ENCODE data around the gene GIMD1. TPM values are rescaled to one million over a fixed set of nuclear protein-coding genes. Genes with fewer than 3 reads are reported as not detected.

The GIMD1 gene
- total and polyA plus RNA-seq, 2 experiments from 2014 or later = not detected

DNA sequence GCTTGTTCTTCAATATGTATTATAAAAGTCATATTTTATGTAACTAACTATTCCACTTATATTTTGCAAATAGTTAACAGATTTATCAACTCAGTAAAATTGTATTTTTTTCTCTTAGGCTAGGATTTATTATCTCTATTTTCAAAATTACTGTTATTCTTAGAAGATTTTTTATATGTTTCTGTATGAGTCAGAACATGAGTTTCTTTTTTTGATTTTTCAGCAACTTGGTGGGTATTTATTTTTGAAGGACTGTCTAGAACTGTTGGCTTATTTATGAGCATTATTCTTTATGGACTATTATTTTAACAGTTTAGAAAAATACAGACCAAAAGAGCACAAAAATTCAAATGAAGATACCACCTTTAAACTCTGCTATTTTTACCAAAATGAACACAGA lies 45.5 kb downstream of the GIMD1 start:
- no peaks in the 10 kb centered on the region for H3K9me2 ChIP-seq (ENCODE audit: insufficient read depth)
- DNase-seq (ENCODE audit: low spot score) (no peak), ATAC-seq (no peak)
- H3K4me2 ChIP-seq = no peak overlapping the region
- H2AFZ ChIP-seq = no peak overlapping the region
- no peaks in the 10 kb centered on the region for H3F3A ChIP-seq (replicated peaks; ENCODE audit: low read depth)
- peaks cover 38% of the 10 kb centered on the region for H3K36me3 Mint-ChIP-seq (ENCODE audit: low read depth)
- no peak overlapping the region for H3K27ac Mint-ChIP-seq
- peaks cover 6% of the 10 kb centered on the region for H3K4me1 ChIP-seq (ENCODE audit: insufficient read depth)
- no peaks in the 10 kb centered on the region for H4K20me1 ChIP-seq (replicated peaks; ENCODE audit: insufficient read depth)
- H3K36me3 ChIP-seq (ENCODE audit: insufficient read depth) = peaks cover 16% of the 10 kb centered on the region; the same call in 1 of the 2 replicates
- no peak overlapping the region for H3K4me3 ChIP-seq
- TF ChIP-seq POLR2AphosphoS5 (IDR thresholded peaks at IDR 0.05; ENCODE audit: low read depth) (no peak), JUNB (IDR thresholded peaks at IDR 0.05; ENCODE audit: unreplicated experiment) (no peak), NANOG (IDR thresholded peaks at IDR 0.05; ENCODE audit: borderline replicate concordance) (no peak), STAT1 (IDR thresholded peaks at IDR 0.05; ENCODE audit: unreplicated experiment) (no peak), REST (IDR thresholded peaks at IDR 0.05; ENCODE audit: unreplicated experiment) (no peak), ETS1 (IDR thresholded peaks at IDR 0.05) (no peak), EZH2phosphoT487 (IDR thresholded peaks at IDR 0.05; ENCODE audit: unreplicated experiment) (no peak), CREB1 (CRISPR knock-in tag; IDR thresholded peaks at IDR 0.05; ENCODE audit: low read depth) (no peak), EZH2 (IDR thresholded peaks at IDR 0.05; ENCODE audit: low read depth, unreplicated experiment) (no peak), ZNF114 (CRISPR knock-in tag; IDR thresholded peaks at IDR 0.05) (no peak), ZNF331 (CRISPR knock-in tag; IDR thresholded peaks at IDR 0.05; ENCODE audit: low read depth) (no peak)
- TF ChIP-seq, protein P1, sequence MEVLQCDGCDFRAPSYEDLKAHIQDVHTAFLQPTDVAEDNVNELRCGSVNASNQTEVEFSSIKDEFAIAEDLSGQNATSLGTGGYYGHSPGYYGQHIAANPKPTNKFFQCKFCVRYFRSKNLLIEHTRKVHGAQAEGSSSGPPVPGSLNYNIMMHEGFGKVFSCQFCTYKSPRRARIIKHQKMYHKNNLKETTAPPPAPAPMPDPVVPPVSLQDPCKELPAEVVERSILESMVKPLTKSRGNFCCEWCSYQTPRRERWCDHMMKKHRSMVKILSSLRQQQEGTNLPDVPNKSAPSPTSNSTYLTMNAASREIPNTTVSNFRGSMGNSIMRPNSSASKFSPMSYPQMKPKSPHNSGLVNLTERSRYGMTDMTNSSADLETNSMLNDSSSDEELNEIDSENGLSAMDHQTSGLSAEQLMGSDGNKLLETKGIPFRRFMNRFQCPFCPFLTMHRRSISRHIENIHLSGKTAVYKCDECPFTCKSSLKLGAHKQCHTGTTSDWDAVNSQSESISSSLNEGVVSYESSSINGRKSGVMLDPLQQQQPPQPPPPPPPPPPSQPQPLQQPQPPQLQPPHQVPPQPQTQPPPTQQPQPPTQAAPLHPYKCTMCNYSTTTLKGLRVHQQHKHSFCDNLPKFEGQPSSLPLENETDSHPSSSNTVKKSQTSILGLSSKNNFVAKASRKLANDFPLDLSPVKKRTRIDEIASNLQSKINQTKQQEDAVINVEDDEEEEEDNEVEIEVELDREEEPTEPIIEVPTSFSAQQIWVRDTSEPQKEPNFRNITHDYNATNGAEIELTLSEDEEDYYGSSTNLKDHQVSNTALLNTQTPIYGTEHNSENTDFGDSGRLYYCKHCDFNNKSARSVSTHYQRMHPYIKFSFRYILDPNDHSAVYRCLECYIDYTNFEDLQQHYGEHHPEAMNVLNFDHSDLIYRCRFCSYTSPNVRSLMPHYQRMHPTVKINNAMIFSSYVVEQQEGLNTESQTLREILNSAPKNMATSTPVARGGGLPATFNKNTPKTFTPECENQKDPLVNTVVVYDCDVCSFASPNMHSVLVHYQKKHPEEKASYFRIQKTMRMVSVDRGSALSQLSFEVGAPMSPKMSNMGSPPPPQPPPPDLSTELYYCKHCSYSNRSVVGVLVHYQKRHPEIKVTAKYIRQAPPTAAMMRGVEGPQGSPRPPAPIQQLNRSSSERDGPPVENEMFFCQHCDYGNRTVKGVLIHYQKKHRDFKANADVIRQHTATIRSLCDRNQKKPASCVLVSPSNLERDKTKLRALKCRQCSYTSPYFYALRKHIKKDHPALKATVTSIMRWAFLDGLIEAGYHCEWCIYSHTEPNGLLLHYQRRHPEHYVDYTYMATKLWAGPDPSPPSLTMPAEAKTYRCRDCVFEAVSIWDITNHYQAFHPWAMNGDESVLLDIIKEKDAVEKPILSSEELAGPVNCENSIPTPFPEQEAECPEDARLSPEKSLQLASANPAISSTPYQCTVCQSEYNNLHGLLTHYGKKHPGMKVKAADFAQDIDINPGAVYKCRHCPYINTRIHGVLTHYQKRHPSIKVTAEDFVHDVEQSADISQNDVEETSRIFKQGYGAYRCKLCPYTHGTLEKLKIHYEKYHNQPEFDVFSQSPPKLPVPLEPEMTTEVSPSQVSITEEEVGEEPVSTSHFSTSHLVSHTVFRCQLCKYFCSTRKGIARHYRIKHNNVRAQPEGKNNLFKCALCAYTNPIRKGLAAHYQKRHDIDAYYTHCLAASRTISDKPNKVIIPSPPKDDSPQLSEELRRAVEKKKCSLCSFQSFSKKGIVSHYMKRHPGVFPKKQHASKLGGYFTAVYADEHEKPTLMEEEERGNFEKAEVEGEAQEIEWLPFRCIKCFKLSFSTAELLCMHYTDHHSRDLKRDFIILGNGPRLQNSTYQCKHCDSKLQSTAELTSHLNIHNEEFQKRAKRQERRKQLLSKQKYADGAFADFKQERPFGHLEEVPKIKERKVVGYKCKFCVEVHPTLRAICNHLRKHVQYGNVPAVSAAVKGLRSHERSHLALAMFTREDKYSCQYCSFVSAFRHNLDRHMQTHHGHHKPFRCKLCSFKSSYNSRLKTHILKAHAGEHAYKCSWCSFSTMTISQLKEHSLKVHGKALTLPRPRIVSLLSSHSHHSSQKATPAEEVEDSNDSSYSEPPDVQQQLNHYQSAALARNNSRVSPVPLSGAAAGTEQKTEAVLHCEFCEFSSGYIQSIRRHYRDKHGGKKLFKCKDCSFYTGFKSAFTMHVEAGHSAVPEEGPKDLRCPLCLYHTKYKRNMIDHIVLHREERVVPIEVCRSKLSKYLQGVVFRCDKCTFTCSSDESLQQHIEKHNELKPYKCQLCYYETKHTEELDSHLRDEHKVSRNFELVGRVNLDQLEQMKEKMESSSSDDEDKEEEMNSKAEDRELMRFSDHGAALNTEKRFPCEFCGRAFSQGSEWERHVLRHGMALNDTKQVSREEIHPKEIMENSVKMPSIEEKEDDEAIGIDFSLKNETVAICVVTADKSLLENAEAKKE (CRISPR knock-in tag; IDR thresholded peaks at IDR 0.05) = no peak
- TF ChIP-seq, protein P2, sequence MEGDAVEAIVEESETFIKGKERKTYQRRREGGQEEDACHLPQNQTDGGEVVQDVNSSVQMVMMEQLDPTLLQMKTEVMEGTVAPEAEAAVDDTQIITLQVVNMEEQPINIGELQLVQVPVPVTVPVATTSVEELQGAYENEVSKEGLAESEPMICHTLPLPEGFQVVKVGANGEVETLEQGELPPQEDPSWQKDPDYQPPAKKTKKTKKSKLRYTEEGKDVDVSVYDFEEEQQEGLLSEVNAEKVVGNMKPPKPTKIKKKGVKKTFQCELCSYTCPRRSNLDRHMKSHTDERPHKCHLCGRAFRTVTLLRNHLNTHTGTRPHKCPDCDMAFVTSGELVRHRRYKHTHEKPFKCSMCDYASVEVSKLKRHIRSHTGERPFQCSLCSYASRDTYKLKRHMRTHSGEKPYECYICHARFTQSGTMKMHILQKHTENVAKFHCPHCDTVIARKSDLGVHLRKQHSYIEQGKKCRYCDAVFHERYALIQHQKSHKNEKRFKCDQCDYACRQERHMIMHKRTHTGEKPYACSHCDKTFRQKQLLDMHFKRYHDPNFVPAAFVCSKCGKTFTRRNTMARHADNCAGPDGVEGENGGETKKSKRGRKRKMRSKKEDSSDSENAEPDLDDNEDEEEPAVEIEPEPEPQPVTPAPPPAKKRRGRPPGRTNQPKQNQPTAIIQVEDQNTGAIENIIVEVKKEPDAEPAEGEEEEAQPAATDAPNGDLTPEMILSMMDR (conservative IDR thresholded peaks at IDR 0.05; ENCODE audit: low read depth in 2 of 2) = no peak
- no peak overlapping the region for H3K27ac ChIP-seq (ENCODE audit: low read depth)
- H3K4me1 Mint-ChIP-seq = no peaks in the 10 kb centered on the region
- no peaks in the 10 kb centered on the region for H3K27me3 ChIP-seq (ENCODE audit: insufficient read depth)
- peaks cover 17% of the 10 kb centered on the region for H3K9me3 Mint-ChIP-seq
- H3K4me3 Mint-ChIP-seq = no peak overlapping the region
- peaks cover 44% of the 10 kb centered on the region for H3K79me2 ChIP-seq (replicated peaks; ENCODE audit: insufficient read depth)
- H3K27me3 Mint-ChIP-seq (ENCODE audit: insufficient read depth, low read depth, poor library complexity) = no peaks in the 10 kb centered on the region

All from GM23338 (cell line).